SU-DHL-6 (cell line): Measurements from ENCODE around the gene MGRN1.
A peak's percentile ranks its signal among the peaks of the same experiment; 100 is the strongest.

ENCODE experiments used
- H2AFZ ChIP-seq: fragments of 200-600 bp; sonication (generic); 2 replicates; pipeline ENCODE4 v1.6.1; 2014; ENCODE audit warnings: low read depth, mild to moderate bottlenecking, moderate library complexity, mixed read lengths, antibody characterized with exemption, low read length; ENCODE audit not compliant: severe bottlenecking
- H3F3A ChIP-seq: fragments of 200-600 bp; shearing (Covaris generic); 2 replicates; pipeline ENCODE4 v1.6.0; 2016; ENCODE audit warnings: antibody characterized with exemption, mild to moderate bottlenecking; ENCODE audit not compliant: insufficient read depth
- H3K27ac ChIP-seq: fragments of 200-600 bp; sonication (generic); 2 replicates; pipeline ENCODE4 v1.5.1; 2016; ENCODE audit warnings: low read depth, mild to moderate bottlenecking, low read length, moderate library complexity, mixed read lengths
- H3K27me3 ChIP-seq: fragments of 200-600 bp; sonication (generic), shearing (Covaris generic); 2 replicates; pipeline ENCODE4 v1.6.0; 2014; ENCODE audit warnings: mild to moderate bottlenecking, low read length
- H3K36me3 ChIP-seq: fragments of 200-600 bp; sonication (generic); 2 replicates; pipeline ENCODE4 v1.6.1; 2014; ENCODE audit warnings: mild to moderate bottlenecking, low read length, mixed read lengths
- H3K4me2 ChIP-seq: fragments of 300-600, 200-600 bp; shearing (Covaris generic), sonication (generic); 2 replicates; pipeline ENCODE4 v1.6.0; 2014; ENCODE audit warnings: low read length, low read depth, mild to moderate bottlenecking; ENCODE audit not compliant: poor library complexity, severe bottlenecking
- H3K4me3 ChIP-seq: fragments of 200-600 bp; sonication (generic); 2 replicates; pipeline ENCODE4 v1.5.1; 2014; ENCODE audit warnings: antibody characterized with exemption, low read length, mild to moderate bottlenecking, mixed read lengths; ENCODE audit not compliant: insufficient read depth, poor library complexity, severe bottlenecking
- H3K79me2 ChIP-seq: fragments of 200-600 bp; sonication (generic); 2 replicates; pipeline ENCODE4 v1.6.1; 2014; ENCODE audit warnings: mild to moderate bottlenecking, low read length, moderate library complexity; ENCODE audit not compliant: insufficient read depth
- H3K9ac ChIP-seq: fragments of 200-600 bp; sonication (generic); 2 replicates; pipeline ENCODE4 v1.7.0; 2014; ENCODE audit warnings: mild to moderate bottlenecking, low read length
- H3K9me2 ChIP-seq: fragments of 200-600 bp; sonication (generic); replicated peaks from 2 replicates; pipeline ENCODE4 v1.6.1; 2014; ENCODE audit warnings: low read length; ENCODE audit not compliant: insufficient read depth
- H3K9me3 ChIP-seq: fragments of 200-600 bp; sonication (generic); 2 replicates; pipeline ENCODE4 v1.6.1; 2014; ENCODE audit warnings: low read length, mixed read lengths; ENCODE audit not compliant: insufficient read depth
- H4K20me1 ChIP-seq: fragments of 200-600 bp; sonication (generic); 2 replicates; pipeline ENCODE4 v1.6.1; 2014; ENCODE audit warnings: low read depth, mild to moderate bottlenecking, antibody characterized with exemption, low read length, moderate library complexity, mixed read lengths
- CTCF ChIP-seq: fragments of 200-600 bp; sonication (generic); IDR thresholded peaks from one replicate; pipeline ENCODE4 v1.5.1; 2017; ENCODE audit warnings: antibody characterized with exemption, mild to moderate bottlenecking, low read length, moderate library complexity; ENCODE audit not compliant: insufficient read depth, poor library complexity, severe bottlenecking
- EZH2phosphoT487 ChIP-seq: fragments of 200-600 bp; sonication (generic), shearing (Covaris generic); conservative IDR thresholded peaks from 2 replicates; pipeline ENCODE4 v1.6.1; 2018; ENCODE audit warnings: mild to moderate bottlenecking, antibody characterized with exemption, low read length, moderate library complexity, mixed read lengths

Gene MGRN1

DNA sequence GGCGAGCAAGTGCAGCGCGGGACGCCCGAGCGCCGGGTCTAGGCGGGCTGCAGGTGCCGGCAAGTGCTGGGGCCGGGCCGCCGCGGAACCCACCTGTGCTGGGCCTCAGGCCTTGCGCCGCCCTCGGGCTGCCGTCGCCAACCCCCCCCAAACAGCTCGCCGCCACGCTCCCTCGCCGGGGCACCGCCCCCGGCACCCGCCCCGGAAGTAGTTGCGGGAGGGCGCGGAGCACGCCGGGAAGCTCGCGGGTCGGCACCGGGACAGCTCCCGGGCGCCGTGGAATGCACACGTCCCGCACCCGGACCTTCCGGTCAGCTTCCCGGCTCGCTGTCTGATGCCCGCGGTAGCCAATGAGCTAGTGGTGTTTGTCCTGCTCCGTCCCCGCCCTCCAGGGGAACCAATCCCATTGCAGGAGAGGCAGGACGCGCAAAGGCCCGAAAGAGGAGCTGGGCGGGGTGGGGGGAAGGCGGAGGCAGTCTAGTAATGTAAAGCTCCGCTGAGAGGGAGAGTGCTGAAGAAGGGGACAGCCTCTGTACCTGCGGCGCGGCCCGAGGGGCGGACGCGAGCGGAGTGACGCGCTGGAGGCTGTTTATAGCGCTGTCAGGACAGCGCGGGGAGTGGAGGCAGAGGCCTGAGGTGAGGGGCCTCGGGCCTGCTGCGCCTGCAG is 109.6 kb downstream of the MGRN1 start, which contains the start of the genes ANKS3 and DNAAF8:
Gene ANKS3, minus strand, starts transcription at position 209 of the 667 bp plus-strand sequence. CDS start 4,122 bp downstream, outside the sequence.
Gene DNAAF8, plus strand, starts transcription at position 475 of the 667 bp plus-strand sequence. CDS start 1,978 bp downstream, outside the sequence.
- Histone ChIP-seq H3K4me3 (peak within 1 kb of the TSS; percentile 90), H3K36me3 (no peaks in the 10 kb centered on the region), H3K79me2 (no peaks in the 10 kb centered on the region), H3K9ac (peak within 1 kb of the TSS; percentile 83), H2AFZ (peak within 1 kb of the TSS; percentile 95), H3K9me3 (no peaks in the 10 kb centered on the region), H3K27ac (peak within 1 kb of the TSS; percentile 67), H4K20me1 (no peaks in the 10 kb centered on the region), H3K4me2 (peak within 1 kb of the TSS; percentile 81), H3K9me2 (no peaks in the 10 kb centered on the region), H3F3A (0 out of 2 replicates have a peak, but pooled peaks cover 12% of the 10 kb centered on the region), H3K27me3 (no peaks in the 10 kb centered on the region)
- TF ChIP-seq EZH2phosphoT487 (no peak), CTCF (no peak)

GRCh38 chr16:4734730-4735535 is 110.3 kb downstream of the MGRN1 start:
- Histone ChIP-seq H3K4me3 (peak overlapping the region; percentile 90), H3K27me3 (no peaks in the 10 kb centered on the region), H4K20me1 (no peaks in the 10 kb centered on the region), H3K9ac (peak overlapping the region; percentile 83), H3K4me2 (peak overlapping the region; percentile 81), H2AFZ (peak overlapping the region; percentile 95), H3K36me3 (no peaks in the 10 kb centered on the region), H3K79me2 (no peaks in the 10 kb centered on the region), H3K9me2 (no peaks in the 10 kb centered on the region), H3K27ac (peak overlapping the region; percentile 67), H3K9me3 (no peaks in the 10 kb centered on the region), H3F3A (0 out of 2 replicates have a peak, but pooled peaks cover 12% of the 10 kb centered on the region)
- TF ChIP-seq EZH2phosphoT487 (no peak), CTCF (no peak)

GRCh38 chr16:4736546-4736945 is 111.9 kb downstream of the MGRN1 start:
- H3K4me2 ChIP-seq: no peak overlapping the region
- H3K27me3 ChIP-seq: no peaks in the 10 kb centered on the region
- no peaks in the 10 kb centered on the region for H3K9me2 ChIP-seq
- H4K20me1 ChIP-seq: no peaks in the 10 kb centered on the region
- H3K9me3 ChIP-seq: no peaks in the 10 kb centered on the region
- H3K9ac ChIP-seq: no peak overlapping the region
- H3K4me3 ChIP-seq: no peak overlapping the region
- H2AFZ ChIP-seq: no peak overlapping the region
- H3F3A ChIP-seq: 0 out of 2 replicates have a peak, but pooled peaks cover 12% of the 10 kb centered on the region
- no peaks in the 10 kb centered on the region for H3K79me2 ChIP-seq
- no peaks in the 10 kb centered on the region for H3K36me3 ChIP-seq
- TF ChIP-seq EZH2phosphoT487 (no peak), CTCF (no peak)
- no peak overlapping the region for H3K27ac ChIP-seq
